Measurements from ENCODE around the gene ARL16.

- TF ChIP-seq CTCF (conservative IDR thresholded peaks at IDR 0.05) (no peak), ZFX (IDR thresholded peaks at IDR 0.05) (no peak)
Measured at GRCh38 chr17:81647640-81648012, 36.0 kb downstream of the ARL16 start.

All from C4-2B (cell line).